ENCODE results near the gene CELF4.

DNA sequence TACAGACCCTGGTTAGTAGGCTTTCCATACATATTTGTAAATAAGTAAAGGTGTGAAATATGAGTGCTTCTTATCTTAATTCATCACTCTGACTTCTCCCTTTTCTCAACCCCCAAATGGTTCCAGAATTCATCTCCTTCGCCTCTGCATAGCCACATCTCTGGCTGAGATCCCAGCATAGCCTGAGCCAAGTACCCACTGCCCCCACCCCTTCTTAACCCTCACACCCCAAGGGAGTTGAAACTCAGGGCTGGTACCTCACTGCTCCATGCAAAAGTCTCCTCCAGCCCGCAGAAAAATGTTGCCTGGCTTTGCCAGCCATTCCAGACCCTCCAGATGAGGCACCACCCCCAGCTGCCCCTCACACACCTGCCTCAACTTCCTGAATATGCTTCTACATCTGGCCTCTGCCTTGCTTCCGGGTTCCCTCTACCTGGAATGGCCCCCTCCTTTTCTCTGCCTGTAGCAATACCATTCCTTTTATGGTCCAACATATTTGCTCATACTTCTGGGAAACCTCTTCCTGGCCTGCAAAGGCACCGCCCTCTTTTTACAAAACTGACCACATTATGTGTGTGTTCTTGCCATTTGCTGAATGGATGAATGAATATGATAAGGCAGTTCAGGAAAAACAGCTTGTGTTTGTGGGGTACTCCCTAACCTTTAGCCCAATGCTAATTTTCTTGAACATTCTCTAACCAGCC lies 112.8 kb downstream of the CELF4 start:
- TF ChIP-seq GATA2 (IDR thresholded peaks at IDR 0.05; ENCODE audit: low read depth, low read length), result no peak
- no peak for TF ChIP-seq GATA3 (IDR thresholded peaks at IDR 0.05; ENCODE audit: low read depth, low read length)

Data from SH-SY5Y (cell line).